Keratinocyte (primary cell): ENCODE results near the gene NELL1.

Experiments used
- CTCF ChIP-seq, 3 experiments: IDR thresholded peaks in 1 of 3; conservative IDR thresholded peaks in 1 of 3; optimal IDR thresholded peaks in 1 of 3; 2 replicates in 2 of 3; 3 replicates in 1 of 3; pipeline versions ENCODE3 to v1.5.1; 2011; ENCODE audit warnings: low read length in 3 of 3, mild to moderate bottlenecking in 3 of 3, moderate library complexity in 2 of 3, control low read depth in 1 of 3, inconsistent platforms in 1 of 3; ENCODE audit not compliant: insufficient read depth in 2 of 3; ENCODE audit errors: extremely low read depth in 1 of 3
- EZH2 ChIP-seq: IDR thresholded peaks from one replicate; pipeline ENCODE4 v1.6.1; 2012; ENCODE audit warnings: inconsistent platforms, mild to moderate bottlenecking, low read length, moderate library complexity

GRCh38 chr11:21321530-21321929 is 652.1 kb downstream of the NELL1 start:
- TF ChIP-seq EZH2 (no peak), CTCF (optimal IDR thresholded peaks at IDR 0.05 in 1 of 3, IDR thresholded peaks at IDR 0.05 in 1 of 3, conservative IDR thresholded peaks at IDR 0.05 in 1 of 3; ENCODE audit: extremely low read depth in 1 of 3, insufficient read depth in 2 of 3, low read length in 3 of 3) (no peak)
